ENCODE results near the gene CCDC17.

The CCDC17 gene

DNA sequence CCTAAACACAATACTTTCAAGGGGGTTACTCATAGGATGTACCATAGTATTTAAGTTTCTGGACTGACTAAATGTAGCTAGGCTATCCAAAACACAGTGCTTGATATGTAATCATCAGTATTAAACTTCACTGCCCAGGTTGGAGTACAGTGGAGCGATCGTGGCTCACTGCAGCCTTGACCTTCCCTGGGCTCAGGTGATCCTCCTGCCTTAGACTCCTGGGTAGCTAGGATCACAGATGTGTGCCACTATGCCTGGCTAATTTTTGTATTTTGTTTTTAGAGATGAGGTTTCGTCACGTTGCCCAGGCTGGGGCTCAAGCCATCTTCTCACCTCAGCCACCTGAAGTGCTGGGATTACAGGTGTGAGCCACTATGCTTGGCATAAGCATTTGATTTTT is 29.4 kb downstream of the CCDC17 start:
- Histone ChIP-seq H3K79me1 (replicated peaks; ENCODE audit: low read length, poor library complexity, severe bottlenecking) (peaks cover 8% of the 10 kb centered on the region), H3K27ac (ENCODE audit: low read length, poor library complexity, severe bottlenecking) (no peak overlapping the region), H3K4ac (ENCODE audit: low read depth in 1 of 2, low read length in 2 of 2) (no peak overlapping the region), H4K91ac (ENCODE audit: low read length) (no peak overlapping the region), H2AK5ac (ENCODE audit: low read length, severe bottlenecking) (no peak overlapping the region), H3K27me3 (ENCODE audit: control insufficient read depth in 1 of 2, insufficient read depth in 1 of 2, low read length in 2 of 2) (no peaks in the 10 kb centered on the region), H4K8ac (ENCODE audit: low read length) (no peak overlapping the region), H2BK120ac (ENCODE audit: low read depth, low read length) (no peak overlapping the region), H3K4me2 (ENCODE audit: low read length, poor library complexity, severe bottlenecking) (no peak overlapping the region), H3K23ac (ENCODE audit: low read length in 2 of 2) (no peak overlapping the region), H2BK15ac (ENCODE audit: low read depth, poor library complexity, severe bottlenecking) (no peak overlapping the region), H3K4me1 (ENCODE audit: control insufficient read depth, insufficient read depth, low read depth, low read length) (peaks cover 1% of the 10 kb centered on the region), H2BK12ac (ENCODE audit: low read length in 2 of 2) (no peak overlapping the region), H2BK5ac (ENCODE audit: low read depth, low read length, poor library complexity, severe bottlenecking) (no peak overlapping the region), H3K4me3 (ENCODE audit: insufficient read depth in 1 of 2, low read depth in 1 of 2, low read length in 2 of 2) (no peak overlapping the region), H2AFZ (ENCODE audit: low read depth, low read length) (no peak overlapping the region), H3K18ac (ENCODE audit: low read depth in 1 of 2, low read length in 2 of 2) (no peak overlapping the region), H3K9me3 (ENCODE audit: control insufficient read depth, low read length) (no peaks in the 10 kb centered on the region), H3K36me3 (ENCODE audit: control insufficient read depth in 1 of 2, insufficient read depth in 2 of 2, low read depth in 1 of 2, low read length in 2 of 2) (peaks cover 12 to 28% of the 10 kb centered on the region in 2 experiments), H3K14ac (ENCODE audit: low read length in 2 of 2) (no peak overlapping the region), H3K9ac (ENCODE audit: low read length) (no peak overlapping the region)
- DNase-seq = no peak
- WGBS = 95% methylated on average over 4 of the region's 4 CpGs

DNA sequence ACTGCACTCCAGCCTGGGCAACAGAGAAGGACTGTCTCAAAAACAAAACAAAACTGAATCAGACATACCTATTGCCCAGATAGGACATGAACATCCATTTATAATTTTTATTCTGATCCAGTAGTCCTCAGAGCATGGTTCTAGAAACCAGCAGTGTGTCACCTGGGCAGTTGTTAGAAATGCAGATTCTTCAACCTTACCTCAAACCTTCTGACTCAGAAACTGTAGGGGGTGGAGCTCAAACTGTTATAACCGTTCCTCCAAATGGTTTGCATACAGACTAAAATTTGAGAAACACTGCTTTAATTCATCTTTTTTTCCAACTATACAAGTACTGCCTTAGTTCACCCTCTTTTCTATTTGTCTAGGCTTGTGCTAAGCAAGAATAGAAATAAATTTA is 34.0 kb downstream of the CCDC17 start:
- no peak overlapping the region for H3K4me2 ChIP-seq (ENCODE audit: low read length, poor library complexity, severe bottlenecking)
- WGBS = 50% methylated on average over 1 of the region's 1 CpG
- no peak for DNase-seq

DNA sequence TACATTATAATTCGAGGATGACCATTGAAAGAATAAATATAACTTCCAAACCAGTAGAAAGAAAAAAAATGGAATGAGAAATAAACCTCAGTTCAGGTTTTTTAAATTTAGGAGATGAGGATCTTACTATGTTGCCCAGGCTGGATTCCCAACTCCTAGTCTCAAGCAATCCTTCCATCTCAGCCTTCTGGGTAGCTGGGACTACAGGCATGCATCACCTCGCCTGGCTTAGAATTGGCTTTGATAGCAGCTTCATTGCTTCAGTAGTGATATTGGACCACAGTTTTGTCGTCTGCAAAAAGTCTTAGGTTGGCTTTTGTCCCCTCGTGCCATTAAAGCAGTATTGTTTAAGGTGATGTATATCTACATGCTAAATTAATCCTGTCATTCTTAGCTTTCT is 37.1 kb downstream of the CCDC17 start:
- H2BK15ac ChIP-seq (ENCODE audit: low read depth, poor library complexity, severe bottlenecking) = no peak overlapping the region
- no peak overlapping the region for H4K8ac ChIP-seq (ENCODE audit: low read length)
- no peak overlapping the region for H2AK5ac ChIP-seq (ENCODE audit: low read length, severe bottlenecking)
- no peak overlapping the region for H2BK120ac ChIP-seq (ENCODE audit: low read depth, low read length)
- H3K9ac ChIP-seq (ENCODE audit: low read length) = peak overlapping the region; percentile 98
- H3K4me3 ChIP-seq (ENCODE audit: insufficient read depth in 1 of 2, low read depth in 1 of 2, low read length in 2 of 2) = peak overlapping the region in 1 of 2 experiments; percentile 98
- no peak overlapping the region for H3K27ac ChIP-seq (ENCODE audit: low read length, poor library complexity, severe bottlenecking)
- no peak overlapping the region for H3K4ac ChIP-seq (ENCODE audit: low read depth in 1 of 2, low read length in 2 of 2)
- H2BK5ac ChIP-seq (ENCODE audit: low read depth, low read length, poor library complexity, severe bottlenecking) = no peak overlapping the region
- 80% methylated on average over 1 of the region's 4 CpGs for WGBS
- H3K27me3 ChIP-seq (ENCODE audit: control insufficient read depth in 1 of 2, insufficient read depth in 1 of 2, low read length in 2 of 2) = no peaks in the 10 kb centered on the region
- no peak overlapping the region for H3K4me2 ChIP-seq (ENCODE audit: low read length, poor library complexity, severe bottlenecking)
- peaks cover 0 to 2% of the 10 kb centered on the region in 2 experiments for H3K36me3 ChIP-seq (ENCODE audit: control insufficient read depth in 1 of 2, insufficient read depth in 2 of 2, low read depth in 1 of 2, low read length in 2 of 2)
- H3K14ac ChIP-seq (ENCODE audit: low read length in 2 of 2) = no peak overlapping the region
- H3K79me1 ChIP-seq (replicated peaks; ENCODE audit: low read length, poor library complexity, severe bottlenecking) = no peaks in the 10 kb centered on the region
- H3K18ac ChIP-seq (ENCODE audit: low read depth in 1 of 2, low read length in 2 of 2) = no peak overlapping the region
- H3K4me1 ChIP-seq (ENCODE audit: control insufficient read depth, insufficient read depth, low read depth, low read length) = peaks cover 10% of the 10 kb centered on the region
- H4K91ac ChIP-seq (ENCODE audit: low read length) = no peak overlapping the region
- no peak overlapping the region for H3K23ac ChIP-seq (ENCODE audit: low read length in 2 of 2)
- no peak for DNase-seq
- no peaks in the 10 kb centered on the region for H3K9me3 ChIP-seq (ENCODE audit: control insufficient read depth, low read length)
- H2BK12ac ChIP-seq (ENCODE audit: low read length in 2 of 2) = no peak overlapping the region
- no peak overlapping the region for H2AFZ ChIP-seq (ENCODE audit: low read depth, low read length)

More for the DNA sequence above, 34.0 kb downstream of the CCDC17 start:
- Histone ChIP-seq H3K4me1 (ENCODE audit: control insufficient read depth, insufficient read depth, low read depth, low read length) (peaks cover 10% of the 10 kb centered on the region), H3K27ac (ENCODE audit: low read length, poor library complexity, severe bottlenecking) (no peak overlapping the region), H2AFZ (ENCODE audit: low read depth, low read length) (no peak overlapping the region), H3K23ac (ENCODE audit: low read length in 2 of 2) (no peak overlapping the region), H4K8ac (ENCODE audit: low read length) (no peak overlapping the region), H2BK15ac (ENCODE audit: low read depth, poor library complexity, severe bottlenecking) (no peak overlapping the region), H3K79me1 (replicated peaks; ENCODE audit: low read length, poor library complexity, severe bottlenecking) (peaks cover 2% of the 10 kb centered on the region), H3K14ac (ENCODE audit: low read length in 2 of 2) (no peak overlapping the region), H3K36me3 (ENCODE audit: control insufficient read depth in 1 of 2, insufficient read depth in 2 of 2, low read depth in 1 of 2, low read length in 2 of 2) (peaks cover 10 to 14% of the 10 kb centered on the region in 2 experiments), H3K9ac (ENCODE audit: low read length) (no peak overlapping the region), H3K18ac (ENCODE audit: low read depth in 1 of 2, low read length in 2 of 2) (no peak overlapping the region), H4K91ac (ENCODE audit: low read length) (no peak overlapping the region), H2BK12ac (ENCODE audit: low read length in 2 of 2) (no peak overlapping the region), H2BK120ac (ENCODE audit: low read depth, low read length) (no peak overlapping the region), H3K9me3 (ENCODE audit: control insufficient read depth, low read length) (no peaks in the 10 kb centered on the region), H2BK5ac (ENCODE audit: low read depth, low read length, poor library complexity, severe bottlenecking) (no peak overlapping the region), H3K27me3 (ENCODE audit: control insufficient read depth in 1 of 2, insufficient read depth in 1 of 2, low read length in 2 of 2) (no peaks in the 10 kb centered on the region), H2AK5ac (ENCODE audit: low read length, severe bottlenecking) (no peak overlapping the region), H3K4me3 (ENCODE audit: insufficient read depth in 1 of 2, low read depth in 1 of 2, low read length in 2 of 2) (no peak overlapping the region), H3K4ac (ENCODE audit: low read depth in 1 of 2, low read length in 2 of 2) (no peak overlapping the region)

DNA sequence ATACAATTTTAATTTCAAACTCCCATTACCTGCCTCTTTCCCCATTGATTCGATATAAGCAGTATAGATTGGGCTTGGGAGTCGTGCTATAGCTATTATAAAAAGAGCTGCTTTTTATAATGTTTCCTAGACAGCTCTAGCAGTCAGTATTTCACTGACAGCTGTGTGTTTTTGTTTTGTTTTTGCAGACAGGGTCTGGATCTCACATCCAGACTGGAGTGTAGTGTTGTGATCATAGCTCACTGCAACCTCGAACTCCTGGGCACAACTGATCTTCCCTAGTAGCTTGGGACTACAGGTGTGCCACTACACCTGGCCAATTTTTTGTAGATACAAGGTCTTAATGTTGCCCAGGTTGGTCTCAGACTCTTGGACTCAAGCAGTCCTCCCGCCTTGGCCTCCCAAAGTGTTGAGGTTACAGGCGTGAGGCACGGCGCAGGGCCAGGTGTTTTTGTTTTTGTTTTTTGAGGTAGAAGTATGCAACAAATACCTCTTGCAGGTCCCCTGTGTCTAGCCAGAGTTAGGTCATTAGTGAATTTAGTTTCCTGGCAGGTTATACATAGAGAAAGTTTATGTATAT is 38.3 kb downstream of the CCDC17 start:
- peak overlapping the region; percentile 88 for H3K4me2 ChIP-seq (ENCODE audit: low read length, poor library complexity, severe bottlenecking)
- no peak for DNase-seq
- H3K4ac ChIP-seq (ENCODE audit: low read depth in 1 of 2, low read length in 2 of 2) = no peak overlapping the region
- no peak overlapping the region for H3K23ac ChIP-seq (ENCODE audit: low read length in 2 of 2)
- H3K36me3 ChIP-seq (ENCODE audit: control insufficient read depth in 1 of 2, insufficient read depth in 2 of 2, low read depth in 1 of 2, low read length in 2 of 2) = no peaks in the 10 kb centered on the region
- no peak overlapping the region for H2BK15ac ChIP-seq (ENCODE audit: low read depth, poor library complexity, severe bottlenecking)
- peak overlapping the region; percentile 98 for H3K9ac ChIP-seq (ENCODE audit: low read length)
- H3K4me1 ChIP-seq (ENCODE audit: control insufficient read depth, insufficient read depth, low read depth, low read length) = peaks cover 10% of the 10 kb centered on the region
- 53% methylated on average over 5 of the region's 7 CpGs for WGBS
- no peak overlapping the region for H3K14ac ChIP-seq (ENCODE audit: low read length in 2 of 2)
- no peaks in the 10 kb centered on the region for H3K9me3 ChIP-seq (ENCODE audit: control insufficient read depth, low read length)
- H2AFZ ChIP-seq (ENCODE audit: low read depth, low read length) = no peak overlapping the region
- H3K27ac ChIP-seq (ENCODE audit: low read length, poor library complexity, severe bottlenecking) = no peak overlapping the region
- H3K79me1 ChIP-seq (replicated peaks; ENCODE audit: low read length, poor library complexity, severe bottlenecking) = no peaks in the 10 kb centered on the region
- H2AK5ac ChIP-seq (ENCODE audit: low read length, severe bottlenecking) = no peak overlapping the region
- no peaks in the 10 kb centered on the region for H3K27me3 ChIP-seq (ENCODE audit: control insufficient read depth in 1 of 2, insufficient read depth in 1 of 2, low read length in 2 of 2)
- H4K91ac ChIP-seq (ENCODE audit: low read length) = no peak overlapping the region
- no peak overlapping the region for H4K8ac ChIP-seq (ENCODE audit: low read length)
- H2BK5ac ChIP-seq (ENCODE audit: low read depth, low read length, poor library complexity, severe bottlenecking) = no peak overlapping the region
- H3K18ac ChIP-seq (ENCODE audit: low read depth in 1 of 2, low read length in 2 of 2) = no peak overlapping the region
- H2BK120ac ChIP-seq (ENCODE audit: low read depth, low read length) = no peak overlapping the region
- peak overlapping the region in 1 of 2 experiments; percentile 98 for H3K4me3 ChIP-seq (ENCODE audit: insufficient read depth in 1 of 2, low read depth in 1 of 2, low read length in 2 of 2)
- H2BK12ac ChIP-seq (ENCODE audit: low read length in 2 of 2) = no peak overlapping the region
